HepG2 (cell line): ENCODE results near the gene USP12.

ENCODE experiments used
- EP300 ChIP-seq, 3 experiments: sonication (generic) in 1 of 3; formaldehyde crosslinking in 1 of 3; IDR thresholded peaks; 2 replicates each; pipeline versions ENCODE4 v1.5.1 to v1.6.1; 2011 to 2020; ENCODE audit warnings: low read depth in 2 of 3, low read length in 2 of 3, borderline replicate concordance in 1 of 3, improper control_type of control experiment in 1 of 3, mild to moderate bottlenecking in 1 of 3, missing genetic modification reagents in 1 of 3, moderate library complexity in 1 of 3
- FLYWCH1 ChIP-seq: sonication (generic); formaldehyde crosslinking; IDR thresholded peaks from 2 replicates; pipeline ENCODE4 v1.8.1; 2023; ENCODE audit warnings: mild to moderate bottlenecking, missing genetic modification reagents
- FOSL2 ChIP-seq: sonication (generic); formaldehyde crosslinking; IDR thresholded peaks from 2 replicates; pipeline ENCODE4 v1.4.0; 2020; ENCODE audit warnings: missing genetic modification reagents
- JARID2 ChIP-seq: sonication (generic); formaldehyde crosslinking; IDR thresholded peaks from 2 replicates; pipeline ENCODE4 v1.8.1; 2023; ENCODE audit warnings: missing genetic modification reagents, inconsistent platforms; ENCODE audit not compliant: insufficient replicate concordance
- PHB2 ChIP-seq: fragments of 450-650 bp; IDR thresholded peaks from 2 replicates; pipeline ENCODE4 v1.6.1; 2018; ENCODE audit not compliant: partially characterized antibody
- PHF21A ChIP-seq: sonication (generic); formaldehyde crosslinking; IDR thresholded peaks from 2 replicates; pipeline ENCODE4 v1.5.0; 2020; ENCODE audit warnings: mild to moderate bottlenecking, missing genetic modification reagents
- PHF8 ChIP-seq: sonication (generic); formaldehyde crosslinking; IDR thresholded peaks from 2 replicates; pipeline ENCODE4 v1.5.0; 2020; ENCODE audit warnings: missing genetic modification reagents
- TRIM22 ChIP-seq: fragments of 450-650 bp; IDR thresholded peaks from 2 replicates; pipeline ENCODE4 v1.6.1; 2017
- ZNF225 ChIP-seq: sonication (generic); formaldehyde crosslinking; IDR thresholded peaks from 2 replicates; pipeline ENCODE4 v1.4.0; 2020; ENCODE audit warnings: mild to moderate bottlenecking, missing genetic modification reagents
- ZSCAN5A ChIP-seq: sonication (generic); formaldehyde crosslinking; IDR thresholded peaks from 2 replicates; pipeline ENCODE4 v1.8.0; 2022; ENCODE audit warnings: mild to moderate bottlenecking, missing genetic modification reagents, borderline replicate concordance

- TF ChIP-seq PHF8 (CRISPR knock-in tag) = no peak
- TF ChIP-seq PHB2 = no peak
- TF ChIP-seq FOSL2 (CRISPR knock-in tag) = no peak
- TF ChIP-seq ZNF225 (CRISPR knock-in tag) = no peak
- no peak for TF ChIP-seq TRIM22
- no peak for TF ChIP-seq JARID2
- no peak for TF ChIP-seq EP300 (IDR thresholded peaks at IDR 0.05; ENCODE audit: low read depth in 2 of 2, low read length in 2 of 2)
- no peak for TF ChIP-seq EP300 (CRISPR knock-in tag; IDR thresholded peaks at IDR 0.05; ENCODE audit: borderline replicate concordance)
- no peak for TF ChIP-seq ZSCAN5A (CRISPR knock-in tag)
- no peak for TF ChIP-seq FLYWCH1 (CRISPR knock-in tag)
- TF ChIP-seq PHF21A (CRISPR knock-in tag) = no peak
Measured at GRCh38 chr13:27171244-27171826, at the start of gene USP12.
